Cardiac fibroblast (primary cell): ENCODE results near the gene UNK.

Source experiments
- DNase-seq, 2 donors: peaks; one replicate each; pipeline versions ENCODE4 v3.0.0 to v3.0.0-alpha.2; 2010; ENCODE audit warnings: low read depth in 2 of 2
- H3K4me3 ChIP-seq, 2 donors: replicated peaks in 1 of 2; 1 replicate in 1 of 2; 2 replicates in 1 of 2; pipeline ENCODE4 v1.5.1; 2011; ENCODE audit warnings: low read depth in 2 of 2, low read length in 2 of 2, mild to moderate bottlenecking in 2 of 2, moderate library complexity in 1 of 2
- TF ChIP-seq, protein P1 (sequence below): IDR thresholded peaks from one replicate; pipeline ENCODE4 v1.5.1; 2011; ENCODE audit warnings: low read depth, mild to moderate bottlenecking, low read length, inconsistent platforms

The UNK gene

GRCh38 chr17:75817571-75817970 lies 33.0 kb downstream of the UNK start:
- no peak overlapping the region for H3K4me3 ChIP-seq
- TF ChIP-seq, protein P1, sequence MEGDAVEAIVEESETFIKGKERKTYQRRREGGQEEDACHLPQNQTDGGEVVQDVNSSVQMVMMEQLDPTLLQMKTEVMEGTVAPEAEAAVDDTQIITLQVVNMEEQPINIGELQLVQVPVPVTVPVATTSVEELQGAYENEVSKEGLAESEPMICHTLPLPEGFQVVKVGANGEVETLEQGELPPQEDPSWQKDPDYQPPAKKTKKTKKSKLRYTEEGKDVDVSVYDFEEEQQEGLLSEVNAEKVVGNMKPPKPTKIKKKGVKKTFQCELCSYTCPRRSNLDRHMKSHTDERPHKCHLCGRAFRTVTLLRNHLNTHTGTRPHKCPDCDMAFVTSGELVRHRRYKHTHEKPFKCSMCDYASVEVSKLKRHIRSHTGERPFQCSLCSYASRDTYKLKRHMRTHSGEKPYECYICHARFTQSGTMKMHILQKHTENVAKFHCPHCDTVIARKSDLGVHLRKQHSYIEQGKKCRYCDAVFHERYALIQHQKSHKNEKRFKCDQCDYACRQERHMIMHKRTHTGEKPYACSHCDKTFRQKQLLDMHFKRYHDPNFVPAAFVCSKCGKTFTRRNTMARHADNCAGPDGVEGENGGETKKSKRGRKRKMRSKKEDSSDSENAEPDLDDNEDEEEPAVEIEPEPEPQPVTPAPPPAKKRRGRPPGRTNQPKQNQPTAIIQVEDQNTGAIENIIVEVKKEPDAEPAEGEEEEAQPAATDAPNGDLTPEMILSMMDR, result no peak
- DNase-seq, result no peak

- DNase-seq, result no peak
- TF ChIP-seq, protein P1, result no peak
- H3K4me3 ChIP-seq, result no peak overlapping the region
Measured at GRCh38 chr17:75818326-75818885, 33.8 kb downstream of the UNK start.

- no peak overlapping the region for H3K4me3 ChIP-seq
- no peak for DNase-seq
Measured at GRCh38 chr17:75819116-75819515, 34.5 kb downstream of the UNK start.

DNA sequence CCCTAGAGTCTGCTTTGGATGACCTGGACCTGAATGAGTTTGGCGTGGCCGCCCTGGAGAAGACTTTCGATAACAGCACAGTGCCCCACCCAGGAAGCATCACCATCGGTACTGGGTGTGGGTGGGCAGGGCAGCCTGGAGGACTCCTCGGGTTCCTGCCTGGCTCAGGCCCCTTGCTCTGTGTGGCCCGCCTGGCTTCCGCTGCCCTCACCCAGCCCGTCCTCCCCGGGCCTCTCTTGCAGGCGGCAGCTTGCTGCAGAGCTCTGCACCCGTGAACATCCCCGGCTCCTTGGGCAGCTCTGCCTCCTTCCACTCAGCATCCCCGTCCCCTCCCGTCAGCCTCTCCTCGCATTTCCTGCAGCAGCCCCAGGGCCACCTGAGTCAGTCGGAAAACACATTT lies 35.1 kb downstream of the UNK start:
- TF ChIP-seq, protein P1, result no peak
- DNase-seq, result no peak
- H3K4me3 ChIP-seq, result no peak overlapping the region

More at GRCh38 chr17:75819116-75819515, 34.5 kb downstream of the UNK start:
- TF ChIP-seq, protein P1, result no peak

DNA sequence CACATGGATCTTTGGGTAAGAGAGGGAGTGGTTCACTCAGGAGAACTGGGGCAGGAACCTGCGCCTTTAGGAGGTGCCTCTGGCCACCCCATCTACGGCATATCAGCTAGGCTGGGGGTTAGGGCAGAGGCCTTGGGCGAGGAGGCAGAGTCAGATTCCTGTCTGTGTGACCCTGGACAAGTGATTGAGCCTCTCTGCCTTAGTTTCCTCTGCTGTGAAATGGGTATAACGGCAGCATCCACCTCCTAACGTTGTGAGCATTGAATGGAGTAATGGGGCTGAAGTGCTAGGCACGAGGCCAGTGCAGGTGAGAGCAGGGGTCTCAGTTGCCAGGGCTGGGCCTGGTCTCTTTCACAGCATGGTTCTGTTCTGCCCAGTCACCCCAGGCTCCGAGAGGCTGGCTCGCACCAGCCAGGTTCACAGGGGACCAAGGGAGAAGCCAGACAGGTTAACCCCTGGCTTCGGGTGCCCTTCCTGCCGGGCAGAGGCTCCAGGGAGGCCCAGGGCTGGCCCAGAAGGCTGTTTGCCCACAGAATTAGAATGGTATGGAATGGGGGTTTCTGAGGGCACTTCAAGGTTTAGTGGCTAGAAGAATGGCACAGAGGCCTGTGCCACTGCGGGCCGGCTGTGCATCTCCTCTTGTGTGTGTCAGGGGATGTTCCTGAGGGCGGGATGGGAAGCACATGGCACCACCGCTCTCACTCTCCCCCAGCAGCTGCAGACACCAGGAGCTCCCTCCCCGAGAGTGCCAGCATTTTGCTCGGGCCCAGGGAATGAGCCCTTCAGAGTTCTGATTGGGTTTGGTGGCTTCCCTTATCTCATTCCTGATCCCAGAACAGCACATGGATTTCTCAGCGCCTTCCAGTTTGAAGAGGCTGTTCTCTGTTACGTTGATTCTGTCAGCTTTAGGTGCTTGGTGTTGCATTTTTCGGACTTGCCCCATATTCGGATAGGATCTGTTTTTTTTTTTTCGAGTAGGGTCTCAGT lies 35.8 kb downstream of the UNK start:
- TF ChIP-seq, protein P1, result no peak
- no peak overlapping the region for H3K4me3 ChIP-seq
- no peak for DNase-seq

DNA sequence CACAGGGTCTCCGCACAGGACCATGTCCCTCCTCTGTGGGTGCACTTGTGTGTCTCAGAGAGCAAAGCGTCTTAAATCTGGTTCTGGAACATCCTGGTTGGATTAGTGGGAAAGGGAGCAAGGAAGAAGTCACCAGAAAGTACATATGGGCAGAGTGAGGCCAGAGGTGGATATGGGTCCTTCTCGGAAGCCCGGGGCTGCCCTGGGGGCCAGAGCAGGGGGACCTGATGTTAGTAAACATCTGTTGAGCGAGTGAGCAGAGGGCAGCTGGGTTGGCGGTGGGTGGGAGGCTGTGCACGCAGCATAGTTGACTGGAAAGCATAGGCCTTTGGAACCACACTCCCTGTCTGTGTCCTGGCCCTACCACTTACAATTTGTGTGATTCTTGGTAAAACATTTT lies 36.9 kb downstream of the UNK start:
- no peak overlapping the region for H3K4me3 ChIP-seq
- TF ChIP-seq, protein P1, result no peak
- DNase-seq, result no peak
